GM23338 (cell line): ENCODE results near the gene MYO18A. TPM values are rescaled to one million over a fixed set of nuclear protein-coding genes. Genes with fewer than 3 reads are reported as not detected.

ENCODE experiments used
- ATAC-seq: fragments of 200-7000 bp; cut with Tn5 transposase; 3 replicates; pipeline ENCODE4 v1.9.1; 2020
- DNase-seq: peaks from one replicate; pipeline ENCODE4 v3.0.0-alpha.2; 2015; ENCODE audit warnings: low spot score
- H2AFZ ChIP-seq: fragments of 200-600 bp; sonication (generic); 2 replicates; pipeline ENCODE4 v1.8.0; 2016; ENCODE audit warnings: antibody characterized with exemption, mild to moderate bottlenecking, moderate library complexity
- H3F3A ChIP-seq: fragments of 200-600 bp; sonication (generic); replicated peaks from 2 replicates; pipeline ENCODE4 v1.8.0; 2017; ENCODE audit warnings: antibody characterized with exemption, mixed run types, low read depth
- H3K27ac ChIP-seq: fragments of 200-600 bp; sonication (generic); 2 replicates; pipeline ENCODE4 v1.6.1; 2016; ENCODE audit warnings: low read depth
- H3K27me3 ChIP-seq: fragments of 200-600 bp; sonication (generic); 2 replicates; pipeline ENCODE4 v1.8.0; 2016; ENCODE audit warnings: mild to moderate bottlenecking, mixed run types, moderate library complexity; ENCODE audit not compliant: insufficient read depth
- H3K36me3 ChIP-seq: fragments of 200-600 bp; sonication (generic); 2 replicates; pipeline ENCODE4 v1.8.0; 2016; ENCODE audit warnings: mild to moderate bottlenecking; ENCODE audit not compliant: insufficient read depth
- H3K4me1 ChIP-seq: fragments of 200-600 bp; sonication (generic); 2 replicates; pipeline ENCODE4 v1.8.0; 2016; ENCODE audit warnings: mild to moderate bottlenecking, moderate library complexity; ENCODE audit not compliant: insufficient read depth
- H3K4me2 ChIP-seq: fragments of 200-600 bp; sonication (generic); 2 replicates; pipeline ENCODE4 v1.7.1; 2017; ENCODE audit warnings: mixed run types
- H3K4me3 ChIP-seq: fragments of 200-600 bp; sonication (generic); 2 replicates; pipeline ENCODE4 v1.6.1; 2016; ENCODE audit warnings: mixed run types
- H3K79me2 ChIP-seq: fragments of 200-600 bp; sonication (generic); replicated peaks from 2 replicates; pipeline ENCODE4 v1.8.0; 2017; ENCODE audit warnings: mild to moderate bottlenecking; ENCODE audit not compliant: insufficient read depth
- H3K9me2 ChIP-seq: fragments of 200-600 bp; sonication (generic); 2 replicates; pipeline ENCODE4 v1.8.0; 2017; ENCODE audit not compliant: insufficient read depth
- H4K20me1 ChIP-seq: fragments of 200-600 bp; sonication (generic); replicated peaks from 2 replicates; pipeline ENCODE4 v1.8.0; 2017; ENCODE audit warnings: mild to moderate bottlenecking; ENCODE audit not compliant: insufficient read depth
- H3K27ac Mint-ChIP-seq: 2 replicates; pipeline ENCODE4 v1.8.0; 2020; ENCODE audit warnings: inconsistent platforms, mild to moderate bottlenecking, moderate library complexity, mixed read lengths
- H3K27me3 Mint-ChIP-seq: 3 replicates; pipeline ENCODE4 v1.8.0; 2022; ENCODE audit warnings: low read depth, mild to moderate bottlenecking, moderate library complexity, mixed read lengths, inconsistent platforms; ENCODE audit not compliant: insufficient read depth, poor library complexity
- H3K36me3 Mint-ChIP-seq: 3 replicates; pipeline ENCODE4 v1.8.0; 2021; ENCODE audit warnings: low read depth, mild to moderate bottlenecking, inconsistent platforms, moderate library complexity, mixed read lengths
- H3K4me1 Mint-ChIP-seq: 3 replicates; pipeline ENCODE4 v1.8.0; 2020; ENCODE audit warnings: mild to moderate bottlenecking, inconsistent platforms, mixed read lengths
- H3K4me3 Mint-ChIP-seq: 3 replicates; pipeline ENCODE4 v1.8.0; 2021; ENCODE audit warnings: moderate library complexity, mild to moderate bottlenecking, inconsistent platforms, mixed read lengths
- H3K9me3 Mint-ChIP-seq: 3 replicates; pipeline ENCODE4 v1.8.0; 2020; ENCODE audit warnings: moderate library complexity, mild to moderate bottlenecking, inconsistent platforms, mixed read lengths
- CREB1 ChIP-seq: fragments of 250-450 bp; sonication (Bioruptor Pico); IDR thresholded peaks from 2 replicates; pipeline ENCODE4 v1.5.0; 2020; ENCODE audit warnings: low read depth, mild to moderate bottlenecking, moderate library complexity
- EZH2 ChIP-seq: fragments of 200-600 bp; sonication (generic); IDR thresholded peaks from one replicate; pipeline ENCODE4 v1.8.0; 2017; ENCODE audit warnings: antibody characterized with exemption, mild to moderate bottlenecking, low read depth; ENCODE audit not compliant: unreplicated experiment
- JUNB ChIP-seq: IDR thresholded peaks from one replicate; pipeline ENCODE4 v1.6.1; 2016; ENCODE audit warnings: antibody characterized with exemption; ENCODE audit not compliant: unreplicated experiment
- ZNF331 ChIP-seq: fragments of 250-450 bp; sonication (Bioruptor Pico); IDR thresholded peaks from 2 replicates; pipeline ENCODE4 v1.5.0; 2020; ENCODE audit warnings: low read depth, mild to moderate bottlenecking, moderate library complexity
- polyA plus RNA-seq: library from polyadenylated mRNA; unstranded; fragments of >200 nt; fragmentation: Nextera tagmentation; extraction: Ambion mirVana; gene quantifications from 2 replicates; pipeline ENCODE4 v1.2.1, GENCODE V29; 2016
- total RNA-seq: library from RNA; depleted of rRNA; stranded (reverse); fragments of >200 nt; shearing (Covaris generic); gene quantifications from 2 replicates; pipeline ENCODE4 v1.2.3, GENCODE V29; 2014
- TF ChIP-seq, protein P1 (sequence below): fragments of 250-450 bp; sonication (Bioruptor Pico); IDR thresholded peaks from 2 replicates; pipeline ENCODE4 v1.5.0; 2020; ENCODE audit warnings: mild to moderate bottlenecking, moderate library complexity
- TF ChIP-seq, protein P2 (sequence below): IDR thresholded peaks from 2 replicates; pipeline ENCODE4 v1.6.1; 2016; ENCODE audit warnings: antibody characterized with exemption
- TF ChIP-seq, protein P3 (sequence below), 2 experiments: fragments of 200-600 bp in 1 of 2; sonication (generic) in 1 of 2; conservative IDR thresholded peaks; 2 replicates each; pipeline versions ENCODE4 v1.5.1 to v1.6.1; 2016 to 2017; ENCODE audit warnings: antibody characterized with exemption in 2 of 2, low read depth in 2 of 2, mild to moderate bottlenecking in 2 of 2, moderate library complexity in 1 of 2

MYO18A gene
- total and polyA plus RNA-seq, 2 experiments from 2014 or later: 18.3 to 37.5 TPM

DNA sequence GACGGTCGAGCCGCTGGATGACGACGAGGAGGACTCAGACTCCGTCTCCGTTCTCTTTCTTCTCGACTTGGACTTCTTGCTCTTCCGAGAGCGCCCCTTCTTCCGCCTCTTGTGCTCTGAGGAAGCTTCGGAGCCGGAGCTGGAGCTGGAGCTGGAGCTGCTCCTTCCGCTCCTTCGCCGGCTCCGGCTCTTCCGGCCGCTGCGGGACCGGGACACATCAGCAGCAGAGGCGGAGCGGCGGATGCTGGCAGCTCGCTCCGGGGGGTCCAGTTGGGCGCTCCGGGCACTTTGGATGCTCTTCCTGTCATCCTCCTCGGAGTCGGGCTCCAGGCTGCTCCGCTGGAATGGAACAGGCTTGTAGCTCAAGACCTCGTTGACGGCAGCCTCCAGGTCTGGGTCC lies 100.3 kb downstream of the MYO18A start (continued):
- TF ChIP-seq, protein P1, sequence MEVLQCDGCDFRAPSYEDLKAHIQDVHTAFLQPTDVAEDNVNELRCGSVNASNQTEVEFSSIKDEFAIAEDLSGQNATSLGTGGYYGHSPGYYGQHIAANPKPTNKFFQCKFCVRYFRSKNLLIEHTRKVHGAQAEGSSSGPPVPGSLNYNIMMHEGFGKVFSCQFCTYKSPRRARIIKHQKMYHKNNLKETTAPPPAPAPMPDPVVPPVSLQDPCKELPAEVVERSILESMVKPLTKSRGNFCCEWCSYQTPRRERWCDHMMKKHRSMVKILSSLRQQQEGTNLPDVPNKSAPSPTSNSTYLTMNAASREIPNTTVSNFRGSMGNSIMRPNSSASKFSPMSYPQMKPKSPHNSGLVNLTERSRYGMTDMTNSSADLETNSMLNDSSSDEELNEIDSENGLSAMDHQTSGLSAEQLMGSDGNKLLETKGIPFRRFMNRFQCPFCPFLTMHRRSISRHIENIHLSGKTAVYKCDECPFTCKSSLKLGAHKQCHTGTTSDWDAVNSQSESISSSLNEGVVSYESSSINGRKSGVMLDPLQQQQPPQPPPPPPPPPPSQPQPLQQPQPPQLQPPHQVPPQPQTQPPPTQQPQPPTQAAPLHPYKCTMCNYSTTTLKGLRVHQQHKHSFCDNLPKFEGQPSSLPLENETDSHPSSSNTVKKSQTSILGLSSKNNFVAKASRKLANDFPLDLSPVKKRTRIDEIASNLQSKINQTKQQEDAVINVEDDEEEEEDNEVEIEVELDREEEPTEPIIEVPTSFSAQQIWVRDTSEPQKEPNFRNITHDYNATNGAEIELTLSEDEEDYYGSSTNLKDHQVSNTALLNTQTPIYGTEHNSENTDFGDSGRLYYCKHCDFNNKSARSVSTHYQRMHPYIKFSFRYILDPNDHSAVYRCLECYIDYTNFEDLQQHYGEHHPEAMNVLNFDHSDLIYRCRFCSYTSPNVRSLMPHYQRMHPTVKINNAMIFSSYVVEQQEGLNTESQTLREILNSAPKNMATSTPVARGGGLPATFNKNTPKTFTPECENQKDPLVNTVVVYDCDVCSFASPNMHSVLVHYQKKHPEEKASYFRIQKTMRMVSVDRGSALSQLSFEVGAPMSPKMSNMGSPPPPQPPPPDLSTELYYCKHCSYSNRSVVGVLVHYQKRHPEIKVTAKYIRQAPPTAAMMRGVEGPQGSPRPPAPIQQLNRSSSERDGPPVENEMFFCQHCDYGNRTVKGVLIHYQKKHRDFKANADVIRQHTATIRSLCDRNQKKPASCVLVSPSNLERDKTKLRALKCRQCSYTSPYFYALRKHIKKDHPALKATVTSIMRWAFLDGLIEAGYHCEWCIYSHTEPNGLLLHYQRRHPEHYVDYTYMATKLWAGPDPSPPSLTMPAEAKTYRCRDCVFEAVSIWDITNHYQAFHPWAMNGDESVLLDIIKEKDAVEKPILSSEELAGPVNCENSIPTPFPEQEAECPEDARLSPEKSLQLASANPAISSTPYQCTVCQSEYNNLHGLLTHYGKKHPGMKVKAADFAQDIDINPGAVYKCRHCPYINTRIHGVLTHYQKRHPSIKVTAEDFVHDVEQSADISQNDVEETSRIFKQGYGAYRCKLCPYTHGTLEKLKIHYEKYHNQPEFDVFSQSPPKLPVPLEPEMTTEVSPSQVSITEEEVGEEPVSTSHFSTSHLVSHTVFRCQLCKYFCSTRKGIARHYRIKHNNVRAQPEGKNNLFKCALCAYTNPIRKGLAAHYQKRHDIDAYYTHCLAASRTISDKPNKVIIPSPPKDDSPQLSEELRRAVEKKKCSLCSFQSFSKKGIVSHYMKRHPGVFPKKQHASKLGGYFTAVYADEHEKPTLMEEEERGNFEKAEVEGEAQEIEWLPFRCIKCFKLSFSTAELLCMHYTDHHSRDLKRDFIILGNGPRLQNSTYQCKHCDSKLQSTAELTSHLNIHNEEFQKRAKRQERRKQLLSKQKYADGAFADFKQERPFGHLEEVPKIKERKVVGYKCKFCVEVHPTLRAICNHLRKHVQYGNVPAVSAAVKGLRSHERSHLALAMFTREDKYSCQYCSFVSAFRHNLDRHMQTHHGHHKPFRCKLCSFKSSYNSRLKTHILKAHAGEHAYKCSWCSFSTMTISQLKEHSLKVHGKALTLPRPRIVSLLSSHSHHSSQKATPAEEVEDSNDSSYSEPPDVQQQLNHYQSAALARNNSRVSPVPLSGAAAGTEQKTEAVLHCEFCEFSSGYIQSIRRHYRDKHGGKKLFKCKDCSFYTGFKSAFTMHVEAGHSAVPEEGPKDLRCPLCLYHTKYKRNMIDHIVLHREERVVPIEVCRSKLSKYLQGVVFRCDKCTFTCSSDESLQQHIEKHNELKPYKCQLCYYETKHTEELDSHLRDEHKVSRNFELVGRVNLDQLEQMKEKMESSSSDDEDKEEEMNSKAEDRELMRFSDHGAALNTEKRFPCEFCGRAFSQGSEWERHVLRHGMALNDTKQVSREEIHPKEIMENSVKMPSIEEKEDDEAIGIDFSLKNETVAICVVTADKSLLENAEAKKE (CRISPR knock-in tag): no peak
- TF ChIP-seq JUNB: no peak
- TF ChIP-seq ZNF331: no peak
- TF ChIP-seq, protein P2, sequence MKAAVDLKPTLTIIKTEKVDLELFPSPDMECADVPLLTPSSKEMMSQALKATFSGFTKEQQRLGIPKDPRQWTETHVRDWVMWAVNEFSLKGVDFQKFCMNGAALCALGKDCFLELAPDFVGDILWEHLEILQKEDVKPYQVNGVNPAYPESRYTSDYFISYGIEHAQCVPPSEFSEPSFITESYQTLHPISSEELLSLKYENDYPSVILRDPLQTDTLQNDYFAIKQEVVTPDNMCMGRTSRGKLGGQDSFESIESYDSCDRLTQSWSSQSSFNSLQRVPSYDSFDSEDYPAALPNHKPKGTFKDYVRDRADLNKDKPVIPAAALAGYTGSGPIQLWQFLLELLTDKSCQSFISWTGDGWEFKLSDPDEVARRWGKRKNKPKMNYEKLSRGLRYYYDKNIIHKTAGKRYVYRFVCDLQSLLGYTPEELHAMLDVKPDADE: no peak
- TF ChIP-seq EZH2: no peak

DNA sequence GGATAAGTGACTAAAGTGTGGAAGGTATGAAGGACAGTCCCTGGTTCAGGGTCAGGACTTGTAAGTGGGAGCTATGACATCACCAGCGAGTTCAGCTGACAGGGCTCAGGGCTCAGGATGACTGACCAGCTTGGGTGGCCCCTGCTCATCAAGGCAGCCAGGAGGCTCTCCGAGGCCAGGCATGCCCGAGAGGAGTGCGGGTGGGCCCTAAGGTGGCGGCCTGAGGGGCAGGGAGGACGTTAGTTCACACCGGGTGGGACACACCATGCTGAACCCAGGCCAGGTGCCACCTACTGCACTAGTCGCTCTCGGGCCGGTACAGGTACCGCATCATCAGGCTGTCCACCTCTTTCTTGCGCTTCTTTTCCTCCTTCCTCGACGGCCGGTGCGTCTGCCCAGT lies 100.8 kb downstream of the MYO18A start:
- no peak overlapping the region for H2AFZ ChIP-seq
- no peak for ATAC-seq
- H4K20me1 ChIP-seq: no peaks in the 10 kb centered on the region
- Mint-ChIP-seq H3K27me3 (peaks cover 21% of the 10 kb centered on the region), H3K27ac (no peak overlapping the region), H3K9me3 (no peaks in the 10 kb centered on the region), H3K4me3 (no peak overlapping the region), H3K36me3 (peaks cover 19% of the 10 kb centered on the region), H3K4me1 (peaks cover 57% of the 10 kb centered on the region)
- no peak for DNase-seq
- H3K27me3 ChIP-seq: no peaks in the 10 kb centered on the region
- H3K9me2 ChIP-seq: no peaks in the 10 kb centered on the region
- TF ChIP-seq JUNB (no peak), CREB1 (CRISPR knock-in tag) (no peak), EZH2 (no peak)
- TF ChIP-seq, protein P3, sequence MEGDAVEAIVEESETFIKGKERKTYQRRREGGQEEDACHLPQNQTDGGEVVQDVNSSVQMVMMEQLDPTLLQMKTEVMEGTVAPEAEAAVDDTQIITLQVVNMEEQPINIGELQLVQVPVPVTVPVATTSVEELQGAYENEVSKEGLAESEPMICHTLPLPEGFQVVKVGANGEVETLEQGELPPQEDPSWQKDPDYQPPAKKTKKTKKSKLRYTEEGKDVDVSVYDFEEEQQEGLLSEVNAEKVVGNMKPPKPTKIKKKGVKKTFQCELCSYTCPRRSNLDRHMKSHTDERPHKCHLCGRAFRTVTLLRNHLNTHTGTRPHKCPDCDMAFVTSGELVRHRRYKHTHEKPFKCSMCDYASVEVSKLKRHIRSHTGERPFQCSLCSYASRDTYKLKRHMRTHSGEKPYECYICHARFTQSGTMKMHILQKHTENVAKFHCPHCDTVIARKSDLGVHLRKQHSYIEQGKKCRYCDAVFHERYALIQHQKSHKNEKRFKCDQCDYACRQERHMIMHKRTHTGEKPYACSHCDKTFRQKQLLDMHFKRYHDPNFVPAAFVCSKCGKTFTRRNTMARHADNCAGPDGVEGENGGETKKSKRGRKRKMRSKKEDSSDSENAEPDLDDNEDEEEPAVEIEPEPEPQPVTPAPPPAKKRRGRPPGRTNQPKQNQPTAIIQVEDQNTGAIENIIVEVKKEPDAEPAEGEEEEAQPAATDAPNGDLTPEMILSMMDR (conservative IDR thresholded peaks at IDR 0.05; ENCODE audit: low read depth in 2 of 2): no peak
- no peak overlapping the region for H3K4me3 ChIP-seq
- no peaks in the 10 kb centered on the region for H3K36me3 ChIP-seq
- H3K79me2 ChIP-seq: no peaks in the 10 kb centered on the region
- peaks cover 24% of the 10 kb centered on the region for H3K4me1 ChIP-seq
- no peak overlapping the region for H3K27ac ChIP-seq
- no peak overlapping the region for H3K4me2 ChIP-seq
- H3F3A ChIP-seq: peaks cover 12% of the 10 kb centered on the region; the same call in 1 of the 2 replicates
